Upper lobe of left lung (tissue), 6 donors: ENCODE data around the gene FAM216B. TPM values are rescaled to one million over a fixed set of nuclear protein-coding genes. Genes with fewer than 3 reads are reported as not detected.
A peak's percentile ranks its signal among the peaks of the same experiment; 100 is the strongest.
"Not testable (repeated sequence)": the region's sequence is repeated elsewhere in the genome, so short reads cannot be mapped to it uniquely, and the experiment has no call there.

ENCODE experiments used
- ATAC-seq, 2 donors: fragments of 200-7000 bp; cut with Tn5 transposase; one replicate each; pipeline ENCODE4 v1.9.1; 2022; ENCODE audit warnings: mild to moderate bottlenecking in 2 of 2, moderate library complexity in 2 of 2; ENCODE audit not compliant: low FRiP score in 2 of 2
- DNase-seq, 2 donors: peaks; one replicate each; pipeline ENCODE4 v3.0.0-alpha.2; 2019 to 2020
- H3K27ac ChIP-seq, 4 donors: fragments of 200-600 bp; sonication (generic); one replicate each; pipeline ENCODE4 v1.5.1; 2016 to 2019
- H3K27me3 ChIP-seq, 4 donors: fragments of 200-600 bp; sonication (generic); one replicate each; pipeline ENCODE4 v1.5.1; 2017 to 2019
- H3K36me3 ChIP-seq, 4 donors: fragments of 200-600 bp; sonication (generic); one replicate each; pipeline ENCODE4 v1.5.1; 2016 to 2019
- H3K4me1 ChIP-seq, 4 donors: fragments of 200-600 bp; sonication (generic); one replicate each; pipeline ENCODE4 v1.5.1; 2018 to 2019
- H3K4me3 ChIP-seq, 4 donors: fragments of 200-600 bp; sonication (generic); one replicate each; pipeline ENCODE4 v1.5.1; 2017 to 2019; ENCODE audit warnings: mild to moderate bottlenecking in 2 of 4, moderate library complexity in 1 of 4
- H3K9me3 ChIP-seq, 4 donors: fragments of 200-600 bp; sonication (generic); one replicate each; pipeline ENCODE4 v1.5.1; 2018 to 2019
- CTCF ChIP-seq, 6 experiments: fragments of 450-650 bp in 4 of 6; fragments of 200-600 bp in 2 of 6; sonication (generic) in 2 of 6; IDR thresholded peaks; one replicate each; pipeline ENCODE4 v1.5.1; 2016 to 2019; ENCODE audit warnings: antibody characterized with exemption in 6 of 6
- EP300 ChIP-seq, 4 donors: sonication (generic); formaldehyde crosslinking; IDR thresholded peaks; one replicate each; pipeline ENCODE4 v1.5.1; 2017; ENCODE audit warnings: antibody characterized with exemption in 4 of 4, control low read depth in 2 of 4
- POLR2A ChIP-seq, 4 donors: fragments of 450-650 bp; IDR thresholded peaks; one replicate each; pipeline ENCODE4 v1.5.1; 2016 to 2017; ENCODE audit warnings: antibody characterized with exemption in 4 of 4, mild to moderate bottlenecking in 2 of 4
- POLR2AphosphoS5 ChIP-seq, 2 donors: sonication (generic); formaldehyde crosslinking; IDR thresholded peaks; one replicate each; pipeline ENCODE4 v1.5.1; 2017; ENCODE audit warnings: antibody characterized with exemption in 2 of 2
- WGBS, 2 donors: methylation state at CpG; one replicate each; pipeline ENCODE4 v1.1.5; 2017 to 2018; 5-methylcytosine and 5-hydroxymethylcytosine counted together
- total RNA-seq, 6 donors: library from RNA; depleted of rRNA in 4 of 6; stranded (reverse); fragments of >200 nt in 4 of 6; gene quantifications; one replicate each; pipeline versions ENCODE4 v1.1.0 to v1.2.1, GENCODE V29; 2016 to 2021
- donor health status: DM: no; HTN: no; CAD: no; lungs with moderate emphysema.
- donor health status: DM: no; HTN: yes; CAD: no; lungs with severe emphysema.

Gene FAM216B
- total RNA-seq, 6 donors from 2014 or later, result 0.43 to 60.5 (median 9.9) TPM

DNA sequence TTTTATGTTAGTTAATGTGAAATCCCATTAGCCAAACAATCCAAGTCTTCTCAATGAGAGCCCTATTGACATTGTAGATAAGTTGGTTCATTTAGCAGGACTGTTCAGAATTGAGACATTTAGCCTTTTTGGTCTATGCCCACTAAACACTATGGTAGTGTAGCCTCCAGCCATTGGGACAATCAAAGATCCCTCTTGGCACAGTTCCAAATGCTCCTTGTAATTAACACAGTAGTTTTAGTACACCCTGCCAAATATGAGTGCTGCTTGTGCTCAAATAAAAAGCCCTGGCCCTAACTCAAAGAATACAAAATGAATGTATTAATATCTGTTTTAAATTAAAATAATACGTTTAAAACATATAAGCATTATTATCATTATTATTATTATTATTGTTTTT is 15.4 kb upstream of the FAM216B start:
- TF ChIP-seq CTCF (IDR thresholded peaks at IDR 0.05) (no peak), POLR2AphosphoS5 (IDR thresholded peaks at IDR 0.05) (no peak), EP300 (IDR thresholded peaks at IDR 0.05) (no peak), POLR2A (IDR thresholded peaks at IDR 0.05) (no peak)
- Histone ChIP-seq H3K27ac (no peak overlapping the region), H3K27me3 (no peaks in the 10 kb centered on the region), H3K9me3 (no peaks in the 10 kb centered on the region), H3K4me1 (no peaks in the 10 kb centered on the region), H3K4me3 (no peak overlapping the region), H3K36me3 (no peaks in the 10 kb centered on the region)
- DNase-seq (no peak), ATAC-seq (no peak)
- WGBS, 2 donors, result 67 to 82% methylated on average over 1 of the region's 1 CpG

DNA sequence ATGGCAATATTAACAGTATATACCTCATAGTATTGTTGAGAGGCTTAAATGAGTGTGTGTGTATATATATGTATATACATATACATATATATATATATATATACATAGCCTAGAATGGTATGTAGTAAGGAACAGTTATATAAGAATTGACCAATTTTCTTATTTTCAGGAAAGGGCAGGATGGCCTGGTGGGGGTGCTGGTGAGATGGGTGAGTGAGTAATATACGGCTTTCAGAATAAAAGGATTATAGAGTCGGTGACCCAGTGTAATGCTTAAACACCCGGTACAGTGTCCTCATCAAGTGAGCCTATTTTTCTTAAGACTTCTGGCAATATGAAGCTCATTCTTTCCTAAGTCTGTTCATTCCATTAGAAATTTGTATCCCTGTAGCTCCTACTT is 11.7 kb upstream of the FAM216B start:
- H3K9me3 ChIP-seq, result no peaks in the 10 kb centered on the region
- no peaks in the 10 kb centered on the region for H3K27me3 ChIP-seq
- H3K27ac ChIP-seq, result no peak overlapping the region
- no peaks in the 10 kb centered on the region for H3K4me1 ChIP-seq
- no peak for ATAC-seq
- DNase-seq, result no peak
- TF ChIP-seq POLR2AphosphoS5 (IDR thresholded peaks at IDR 0.05) (no peak), POLR2A (IDR thresholded peaks at IDR 0.05) (no peak)
- no peak overlapping the region for H3K4me3 ChIP-seq
- H3K36me3 ChIP-seq, result no peaks in the 10 kb centered on the region
- WGBS, 2 donors, result 91 to 95% methylated on average over 3 of the region's 3 CpGs

- DNase-seq, result peak in 1 of 2 donors; percentile 25
- ATAC-seq, H3K4me1 ChIP-seq, H3K27me3 ChIP-seq, H3K4me3 ChIP-seq, H3K27ac ChIP-seq, H3K36me3 ChIP-seq, H3K9me3 ChIP-seq: not testable (repeated sequence)
- 47% methylated on average over 6 of the region's 6 CpGs; no CpG with 5 or more reads in 1 of the 2 donors for WGBS, 2 donors
Measured at GRCh38 chr13:42776558-42776957, 4.8 kb upstream of the FAM216B start.

- Histone ChIP-seq H3K4me1 (no peaks in the 10 kb centered on the region), H3K4me3 (no peak overlapping the region), H3K27me3 (no peaks in the 10 kb centered on the region), H3K27ac (no peak overlapping the region), H3K36me3 (no peaks in the 10 kb centered on the region), H3K9me3 (no peaks in the 10 kb centered on the region)
- DNase-seq (no peak), ATAC-seq (no peak)
- 77 to 80% methylated on average over 5 of the region's 5 CpGs for WGBS, 2 donors
- TF ChIP-seq CTCF (IDR thresholded peaks at IDR 0.05), result no peak
- no peak for TF ChIP-seq POLR2AphosphoS5 (IDR thresholded peaks at IDR 0.05)
- TF ChIP-seq POLR2A (IDR thresholded peaks at IDR 0.05), result no peak
- TF ChIP-seq EP300 (IDR thresholded peaks at IDR 0.05), result no peak
Measured at GRCh38 chr13:42777467-42777866, 3.9 kb upstream of the FAM216B start.

- Histone ChIP-seq H3K4me1 (no peaks in the 10 kb centered on the region), H3K9me3 (no peaks in the 10 kb centered on the region), H3K27ac (no peak overlapping the region), H3K27me3 (no peaks in the 10 kb centered on the region), H3K4me3 (no peak overlapping the region), H3K36me3 (no peaks in the 10 kb centered on the region)
- no peak for DNase-seq
- WGBS, 2 donors, result 25 to 100% methylated on average over 1 of the region's 1 CpG
- ATAC-seq, result no peak
- TF ChIP-seq CTCF (IDR thresholded peaks at IDR 0.05) (no peak), POLR2AphosphoS5 (IDR thresholded peaks at IDR 0.05) (no peak), POLR2A (IDR thresholded peaks at IDR 0.05) (no peak), EP300 (IDR thresholded peaks at IDR 0.05) (no peak)
Measured at GRCh38 chr13:42780044-42780443, 1.3 kb upstream of the FAM216B start.

DNA sequence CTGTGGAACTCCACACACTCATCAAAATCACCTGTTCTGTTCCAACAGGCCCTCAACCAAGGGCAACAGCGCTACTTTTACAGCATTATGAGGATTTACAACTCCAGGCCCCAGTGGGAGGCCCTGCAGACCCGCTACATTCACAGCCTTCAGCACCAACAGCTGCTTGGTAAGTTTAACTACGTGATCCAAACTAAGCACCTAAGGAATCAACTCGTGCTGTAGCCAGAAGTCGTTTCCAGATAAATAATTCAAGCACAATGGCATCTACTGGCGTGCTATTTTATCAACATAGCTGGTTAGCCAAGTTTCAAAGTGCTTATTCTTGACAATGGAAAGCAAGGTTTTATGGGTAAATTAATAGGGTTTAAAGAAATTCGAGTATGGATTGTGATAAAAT is 5.3 kb downstream of the FAM216B start:
- Histone ChIP-seq H3K4me3 (no peak overlapping the region), H3K27ac (no peak overlapping the region), H3K36me3 (no peaks in the 10 kb centered on the region), H3K9me3 (no peaks in the 10 kb centered on the region), H3K4me1 (no peaks in the 10 kb centered on the region), H3K27me3 (no peaks in the 10 kb centered on the region)
- no peak for ATAC-seq
- TF ChIP-seq EP300 (IDR thresholded peaks at IDR 0.05) (no peak), POLR2A (IDR thresholded peaks at IDR 0.05) (no peak), CTCF (IDR thresholded peaks at IDR 0.05) (no peak), POLR2AphosphoS5 (IDR thresholded peaks at IDR 0.05) (no peak)
- DNase-seq, result no peak
- WGBS, 2 donors, result 55 to 72% methylated on average over 7 of the region's 7 CpGs
